Muscle layer of colon (tissue), 2 donors: ENCODE results near the gene SP6.

Experiments
- H3K27ac ChIP-seq: one replicate; pipeline ENCODE4 v1.7.0; 2013; ENCODE audit warnings: low read depth, mild to moderate bottlenecking, low read length, moderate library complexity
- H3K27me3 ChIP-seq, 2 donors: one replicate each; pipeline ENCODE4 v1.7.0; 2013; ENCODE audit warnings: low read length in 2 of 2, mild to moderate bottlenecking in 2 of 2; ENCODE audit not compliant: insufficient read depth in 2 of 2, control insufficient read depth in 1 of 2
- H3K36me3 ChIP-seq: one replicate; pipeline ENCODE4 v1.7.0; 2013; ENCODE audit warnings: mild to moderate bottlenecking, low read length; ENCODE audit not compliant: insufficient read depth
- H3K4me1 ChIP-seq: one replicate; pipeline ENCODE4 v1.7.0; 2013; ENCODE audit warnings: mild to moderate bottlenecking, low read length; ENCODE audit not compliant: insufficient read depth
- H3K4me3 ChIP-seq, 2 donors: one replicate each; pipeline ENCODE4 v1.7.0; 2013; ENCODE audit warnings: low read length in 2 of 2, low read depth in 1 of 2, mild to moderate bottlenecking in 1 of 2, moderate library complexity in 1 of 2
- H3K9ac ChIP-seq: one replicate; pipeline ENCODE4 v1.7.0; 2013; ENCODE audit warnings: low read length
- H3K9me3 ChIP-seq: one replicate; pipeline ENCODE4 v1.7.0; 2013; ENCODE audit warnings: mild to moderate bottlenecking, low read length
- donor health status: abdominal sarcoma.
- donor health status: Adenocarcinoma of cecum.

The SP6 gene

DNA sequence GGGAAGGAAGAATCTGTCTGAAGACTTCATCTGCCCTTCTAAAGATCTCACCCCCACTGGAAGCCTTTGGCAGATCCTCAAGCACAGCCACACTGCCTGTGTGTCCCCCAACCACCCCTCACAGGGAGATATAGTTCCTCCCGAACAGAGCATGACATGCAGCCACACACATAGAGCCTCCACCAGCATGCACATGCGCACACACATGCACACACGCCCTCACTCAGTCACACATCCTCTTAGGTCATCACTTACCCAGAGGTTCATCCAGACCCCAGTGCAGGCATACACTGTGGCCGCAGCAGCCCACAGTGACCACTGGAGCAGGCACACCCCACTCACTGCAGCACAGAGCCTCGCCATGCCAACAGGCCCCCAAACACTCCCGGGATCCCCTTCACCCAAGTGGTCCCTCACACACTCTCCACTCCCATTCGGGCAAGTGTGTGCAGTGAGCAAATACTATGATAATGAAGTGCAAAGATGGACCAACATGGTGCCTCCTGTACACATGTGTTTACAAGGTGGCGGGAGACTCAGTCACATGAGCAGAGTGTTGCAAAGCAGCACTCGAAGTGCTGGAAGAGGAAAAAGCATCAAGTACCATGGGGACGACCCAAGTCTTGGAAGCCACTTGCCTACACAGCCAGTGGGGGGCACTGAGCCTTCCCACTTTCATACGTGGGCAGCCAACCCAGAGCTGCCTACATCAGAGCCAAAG is 17.0 kb upstream of the SP6 start:
- peaks cover 9 to 38% of the 10 kb centered on the region in 2 donors for H3K27me3 ChIP-seq
- H3K27ac ChIP-seq = no peak overlapping the region
- no peak overlapping the region for H3K9ac ChIP-seq
- H3K36me3 ChIP-seq = no peaks in the 10 kb centered on the region
- no peaks in the 10 kb centered on the region for H3K9me3 ChIP-seq
- no peaks in the 10 kb centered on the region for H3K4me1 ChIP-seq
- no peak overlapping the region for H3K4me3 ChIP-seq

DNA sequence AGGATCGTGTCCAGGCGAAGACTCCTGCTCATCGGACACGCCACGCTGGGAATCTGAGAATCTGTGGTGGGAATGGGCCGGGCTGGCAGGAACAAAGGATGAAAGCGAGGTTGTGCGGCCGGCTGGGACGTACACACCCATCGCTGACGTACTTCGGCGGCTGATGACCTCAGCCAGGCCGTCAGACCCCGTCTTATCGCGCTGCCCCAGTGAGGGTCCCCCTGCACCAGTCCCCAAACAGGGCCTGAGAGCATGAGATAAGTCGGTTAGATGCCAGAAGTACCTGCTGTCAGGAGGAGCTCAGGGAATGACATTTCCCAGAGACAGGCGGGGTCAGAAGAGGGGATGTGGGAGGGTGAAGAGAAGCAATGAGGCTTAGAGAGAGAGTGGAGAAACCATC is 16.0 kb upstream of the SP6 start:
- H3K27me3 ChIP-seq = peaks cover 9 to 27% of the 10 kb centered on the region in 2 donors
- no peak overlapping the region for H3K4me3 ChIP-seq
- H3K36me3 ChIP-seq = no peaks in the 10 kb centered on the region
- no peaks in the 10 kb centered on the region for H3K9me3 ChIP-seq
- no peak overlapping the region for H3K9ac ChIP-seq
- no peaks in the 10 kb centered on the region for H3K4me1 ChIP-seq
- H3K27ac ChIP-seq = no peak overlapping the region

DNA sequence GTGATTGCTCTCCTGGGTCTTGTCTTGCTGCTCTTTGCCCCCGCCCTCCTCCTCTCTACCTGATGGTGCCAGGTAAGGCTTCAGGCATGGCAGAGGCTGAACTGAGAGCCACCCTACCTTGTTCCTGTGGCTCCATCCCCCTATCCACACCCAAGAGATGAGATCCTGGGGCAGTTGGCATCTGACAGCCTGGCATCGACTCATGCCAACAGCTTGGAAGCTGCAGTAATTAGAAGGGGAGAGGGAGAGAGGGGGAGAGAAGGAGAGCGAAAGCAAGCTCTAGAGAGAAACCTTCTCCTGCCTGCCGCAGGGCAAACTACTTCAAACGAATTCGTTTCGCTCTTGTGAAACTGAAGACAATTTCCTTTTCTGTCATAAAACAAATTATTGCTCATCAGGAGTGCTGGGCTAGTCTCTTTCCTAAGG is 13.8 kb upstream of the SP6 start:
- peaks cover 10 to 15% of the 10 kb centered on the region in 2 donors for H3K27me3 ChIP-seq
- H3K4me3 ChIP-seq = no peak overlapping the region
- no peaks in the 10 kb centered on the region for H3K4me1 ChIP-seq
- H3K36me3 ChIP-seq = no peaks in the 10 kb centered on the region
- no peaks in the 10 kb centered on the region for H3K9me3 ChIP-seq
- no peak overlapping the region for H3K27ac ChIP-seq
- no peak overlapping the region for H3K9ac ChIP-seq

DNA sequence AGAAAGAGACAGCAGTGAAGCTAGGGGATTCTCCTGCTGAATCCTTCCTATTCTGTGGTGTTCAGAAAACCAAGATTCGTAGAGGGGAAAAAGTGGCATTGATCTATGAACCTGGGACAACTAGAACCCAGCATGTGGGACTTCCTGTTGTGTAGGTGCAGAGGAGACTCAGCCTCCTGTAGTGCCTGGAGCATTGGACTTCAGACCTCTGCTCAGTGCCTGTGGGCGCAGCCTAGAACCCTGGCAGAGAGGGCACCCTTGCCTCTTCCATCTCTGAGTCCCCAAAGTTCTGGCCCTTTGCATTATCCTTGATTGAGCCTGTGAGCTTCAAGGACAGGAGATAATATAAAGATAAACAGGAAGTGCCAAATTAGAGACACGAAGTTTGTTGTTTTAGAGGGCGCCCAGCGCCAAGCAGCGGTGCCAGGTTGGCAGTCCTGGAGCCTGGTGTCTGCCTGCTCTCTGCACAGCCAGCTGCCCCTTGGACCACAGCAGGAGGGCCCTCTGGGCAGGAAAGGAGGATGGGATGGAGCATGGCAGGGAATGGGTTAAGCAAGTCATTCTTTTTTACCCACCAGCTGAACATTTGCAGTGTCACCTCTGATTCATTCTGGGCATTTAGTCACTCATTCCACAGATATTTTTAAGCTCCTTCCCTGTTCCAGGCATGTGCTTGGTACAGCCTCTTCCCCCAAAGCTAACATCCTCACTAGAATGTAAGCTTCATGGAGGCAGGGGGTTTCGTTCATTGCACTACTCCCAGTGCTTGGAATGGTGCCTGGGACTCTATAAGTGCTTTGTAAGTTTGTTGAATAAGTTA is 11.9 kb upstream of the SP6 start:
- Histone ChIP-seq H3K9me3 (no peaks in the 10 kb centered on the region), H3K27me3 (peaks cover 13 to 26% of the 10 kb centered on the region in 2 donors), H3K27ac (no peak overlapping the region), H3K4me3 (no peak overlapping the region), H3K36me3 (no peaks in the 10 kb centered on the region), H3K9ac (no peak overlapping the region), H3K4me1 (no peaks in the 10 kb centered on the region)

DNA sequence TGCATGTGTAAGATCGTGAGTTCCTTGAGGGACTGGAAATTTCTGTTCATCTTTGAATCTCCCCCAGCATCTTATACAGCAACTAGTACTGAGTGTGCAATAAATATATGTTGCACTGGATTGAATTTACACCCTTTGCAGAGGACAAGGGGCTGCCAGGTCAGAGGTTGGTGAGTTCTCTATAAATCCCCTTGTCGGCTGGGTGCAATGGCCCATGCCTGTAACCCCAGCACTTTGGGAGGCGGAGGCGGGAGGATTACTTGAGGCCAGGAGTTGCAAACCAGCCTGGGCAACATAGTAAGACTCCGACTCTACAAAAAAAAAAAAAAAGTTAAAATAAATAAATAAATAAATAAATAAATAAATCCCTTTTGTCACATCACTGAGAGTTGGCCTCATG is 9.4 kb upstream of the SP6 start:
- H3K9me3 ChIP-seq = no peaks in the 10 kb centered on the region
- H3K27me3 ChIP-seq = peaks cover 29 to 42% of the 10 kb centered on the region in 2 donors
- no peak overlapping the region for H3K9ac ChIP-seq
- no peak overlapping the region for H3K4me3 ChIP-seq
- no peaks in the 10 kb centered on the region for H3K36me3 ChIP-seq
- no peaks in the 10 kb centered on the region for H3K4me1 ChIP-seq
- no peak overlapping the region for H3K27ac ChIP-seq

DNA sequence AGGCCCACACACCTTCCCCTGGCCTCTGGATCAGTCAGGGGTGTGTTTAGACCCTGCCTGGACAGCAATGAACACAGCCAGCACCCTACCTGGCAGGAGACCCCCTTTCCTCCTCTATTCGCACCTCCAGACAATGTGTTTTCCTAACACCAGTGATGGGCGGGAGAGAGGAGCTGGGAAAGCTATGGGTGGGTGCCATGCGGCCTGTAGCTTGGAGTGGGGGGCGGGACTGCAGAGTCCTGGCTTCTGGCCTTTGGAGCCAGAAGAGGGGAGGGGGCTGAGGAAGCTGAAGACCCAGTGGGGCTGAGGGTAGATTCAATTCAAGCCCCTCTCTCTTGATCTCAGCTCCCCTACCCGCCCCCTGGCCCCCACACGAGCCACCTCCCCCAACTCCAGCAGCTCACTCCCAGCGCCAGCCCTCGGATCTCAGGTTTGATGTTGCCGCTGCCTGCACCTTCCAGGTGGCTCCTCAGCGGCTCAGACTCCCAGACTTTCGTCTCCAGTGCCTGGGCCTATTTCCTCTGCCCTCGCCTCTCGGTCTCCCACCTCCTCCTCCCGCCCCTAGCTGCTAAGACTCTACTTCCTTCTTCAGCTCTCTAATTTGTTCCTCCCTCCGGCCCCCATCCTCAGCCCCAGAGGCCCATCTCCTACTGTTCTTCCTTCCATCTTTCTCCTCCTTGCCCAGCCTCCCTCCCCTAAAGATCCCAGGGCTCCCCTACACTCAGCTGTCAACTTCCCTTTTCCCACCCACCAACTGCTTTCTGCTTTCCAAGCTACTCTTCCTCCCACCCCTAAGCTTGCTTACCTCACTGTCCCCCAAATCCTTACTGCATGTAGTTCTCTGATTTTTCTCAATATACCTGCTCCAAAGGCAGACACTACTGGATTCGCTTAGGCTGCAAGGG is 6.8 kb upstream of the SP6 start:
- Histone ChIP-seq H3K27me3 (peaks cover 54 to 61% of the 10 kb centered on the region in 2 donors), H3K36me3 (no peaks in the 10 kb centered on the region), H3K27ac (no peak overlapping the region)

DNA sequence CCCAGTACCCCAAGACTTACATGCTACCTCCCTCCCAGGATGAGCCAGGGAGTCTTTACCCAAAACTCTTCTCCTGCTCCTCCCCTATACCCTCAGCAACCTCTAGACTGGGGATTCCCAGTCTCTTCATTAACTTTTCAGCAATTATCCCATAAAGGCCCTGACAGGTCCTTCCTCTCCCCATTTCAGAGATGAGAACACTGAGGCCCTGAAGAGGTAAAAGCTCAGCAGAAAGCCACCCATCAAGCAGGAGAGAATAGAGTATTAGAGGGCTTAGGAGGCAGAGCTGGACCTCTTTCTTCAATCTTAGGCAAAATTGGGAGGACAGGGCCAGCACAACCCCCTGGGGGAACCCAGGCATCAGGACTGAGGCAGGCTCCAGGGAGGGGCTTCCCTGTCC is 5.9 kb upstream of the SP6 start:
- peaks cover 64 to 70% of the 10 kb centered on the region in 2 donors for H3K27me3 ChIP-seq
- H3K4me1 ChIP-seq = no peaks in the 10 kb centered on the region
- H3K4me3 ChIP-seq = no peak overlapping the region
- H3K27ac ChIP-seq = no peak overlapping the region
- no peak overlapping the region for H3K9ac ChIP-seq
- H3K9me3 ChIP-seq = no peaks in the 10 kb centered on the region
- H3K36me3 ChIP-seq = no peaks in the 10 kb centered on the region

More for the DNA sequence above, 6.8 kb upstream of the SP6 start:
- H3K4me3 ChIP-seq = no peak overlapping the region
- no peaks in the 10 kb centered on the region for H3K9me3 ChIP-seq
- no peaks in the 10 kb centered on the region for H3K4me1 ChIP-seq
- H3K9ac ChIP-seq = no peak overlapping the region

DNA sequence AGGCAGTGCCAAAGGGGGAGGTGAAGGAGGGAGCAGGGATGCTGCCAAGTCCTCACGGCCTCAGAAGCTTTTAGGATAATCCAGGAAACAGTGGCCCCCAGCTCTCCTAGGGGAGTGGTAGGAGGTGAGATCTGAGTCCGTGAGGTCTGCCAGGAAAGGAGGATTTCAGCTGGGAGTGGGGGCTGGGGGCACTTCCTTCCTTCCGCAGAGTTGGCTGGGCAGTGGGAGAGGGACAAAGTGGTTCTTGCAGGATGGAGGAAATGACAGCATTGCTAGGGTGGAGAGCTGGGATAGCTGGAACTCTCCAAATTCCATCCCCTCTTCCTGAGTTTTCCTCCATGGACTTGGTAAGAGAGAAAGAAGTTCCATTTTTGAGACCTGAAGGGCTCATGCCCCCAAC is 4.8 kb upstream of the SP6 start:
- Histone ChIP-seq H3K9me3 (no peaks in the 10 kb centered on the region), H3K9ac (no peak overlapping the region), H3K36me3 (no peaks in the 10 kb centered on the region), H3K4me1 (no peaks in the 10 kb centered on the region), H3K27ac (no peak overlapping the region), H3K4me3 (no peak overlapping the region), H3K27me3 (peaks cover 71 to 81% of the 10 kb centered on the region in 2 donors)

DNA sequence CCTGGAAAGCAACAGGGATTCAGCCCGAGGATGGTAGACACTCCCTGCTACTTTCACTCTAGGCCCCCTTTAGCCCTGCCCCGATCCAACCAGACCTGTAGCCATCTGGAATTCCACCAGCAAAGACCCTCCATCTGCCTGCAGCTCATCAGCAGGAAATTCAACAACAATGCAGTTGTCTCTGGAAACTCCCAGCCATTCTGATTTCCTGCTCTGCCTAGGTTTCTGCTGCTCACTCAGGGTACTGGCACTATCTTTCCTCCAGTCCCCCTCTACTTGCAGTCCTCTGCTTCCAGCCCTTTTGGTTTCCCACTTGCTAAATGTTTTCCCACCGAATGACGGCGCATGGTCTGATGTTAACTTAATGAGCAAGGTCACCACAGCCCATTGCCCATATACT is 2.7 kb upstream of the SP6 start:
- Histone ChIP-seq H3K36me3 (no peaks in the 10 kb centered on the region), H3K4me3 (no peak overlapping the region), H3K27me3 (peaks cover 63 to 94% of the 10 kb centered on the region in 2 donors), H3K4me1 (no peaks in the 10 kb centered on the region), H3K9me3 (no peaks in the 10 kb centered on the region), H3K27ac (no peak overlapping the region), H3K9ac (no peak overlapping the region)

DNA sequence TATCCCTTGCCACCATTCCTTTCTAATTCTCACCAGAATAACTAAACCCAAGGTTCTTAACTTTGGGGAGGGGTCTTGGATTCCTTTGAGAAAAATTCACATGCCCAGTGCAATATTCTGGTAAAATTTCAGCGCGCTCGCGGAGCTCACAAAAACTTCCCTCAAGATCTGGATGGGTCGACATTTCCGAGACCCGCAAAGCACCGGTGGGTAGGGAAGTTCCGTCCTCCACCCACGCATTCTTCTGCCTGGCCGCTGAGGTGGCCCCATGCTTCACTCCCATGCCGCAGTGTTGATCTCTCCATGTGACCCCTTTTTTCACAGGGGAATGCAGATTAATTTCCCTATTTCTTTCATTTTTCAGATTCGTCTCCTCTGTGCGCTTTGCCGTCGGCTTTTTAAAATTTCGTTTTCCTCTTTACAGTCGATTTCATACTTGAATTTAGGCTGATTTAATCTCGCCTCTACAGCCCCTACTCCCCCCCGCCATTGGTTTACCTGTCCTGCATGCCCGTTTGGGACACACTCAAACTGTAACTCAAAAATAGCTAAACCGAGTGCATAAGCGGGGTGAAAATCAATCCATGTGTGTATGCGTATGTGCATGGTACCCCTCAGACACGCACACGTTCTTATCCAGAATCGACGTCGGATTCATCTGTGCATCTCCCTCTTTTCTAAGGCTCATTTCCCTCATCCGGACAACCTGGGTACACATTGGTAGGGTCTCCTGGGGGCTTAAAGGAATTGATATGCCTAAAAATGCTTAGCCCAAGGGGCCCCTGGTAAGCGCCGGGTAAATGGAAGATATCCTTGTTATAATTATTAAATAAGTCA is 1.4 kb upstream of the SP6 start:
- Histone ChIP-seq H3K27me3 (peaks cover 58 to 98% of the 10 kb centered on the region in 2 donors), H3K4me3 (no peak overlapping the region), H3K27ac (no peak overlapping the region)

More for the DNA sequence above, 1.4 kb upstream of the SP6 start:
- Histone ChIP-seq H3K4me1 (no peaks in the 10 kb centered on the region), H3K9me3 (no peaks in the 10 kb centered on the region), H3K36me3 (no peaks in the 10 kb centered on the region), H3K9ac (no peak overlapping the region)
